Measurements from ENCODE around the gene NPAS3.

NPAS3 gene

DNA sequence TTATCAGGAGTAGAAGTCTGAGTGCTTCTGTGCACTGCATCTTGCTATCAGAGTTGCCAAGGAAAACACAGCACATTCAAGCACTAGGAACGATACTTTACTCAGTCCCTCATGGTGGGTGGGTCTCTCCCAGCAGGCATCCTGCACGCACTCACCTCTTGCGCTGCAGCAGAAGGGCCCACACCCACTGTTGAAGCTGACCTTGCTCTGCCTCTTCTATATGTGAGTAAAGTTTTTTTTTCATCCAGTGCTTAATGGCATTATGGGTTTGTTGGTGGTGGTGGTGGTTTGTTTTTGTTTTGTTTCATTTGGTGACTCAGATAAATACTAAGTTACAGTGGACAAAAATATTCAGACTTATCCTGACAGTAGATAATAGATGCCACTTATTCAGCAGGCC lies 663.7 kb downstream of the NPAS3 start:
- DNase-seq (ENCODE audit: low read depth), result no peak
- no peak overlapping the region for H3K4me3 ChIP-seq (ENCODE audit: control insufficient read depth, low read depth, low read length)
- no peak for TF ChIP-seq CTCF (IDR thresholded peaks at IDR 0.05; ENCODE audit: control insufficient read depth, insufficient read depth, low read depth, low read length, missing control alignments)

DNA sequence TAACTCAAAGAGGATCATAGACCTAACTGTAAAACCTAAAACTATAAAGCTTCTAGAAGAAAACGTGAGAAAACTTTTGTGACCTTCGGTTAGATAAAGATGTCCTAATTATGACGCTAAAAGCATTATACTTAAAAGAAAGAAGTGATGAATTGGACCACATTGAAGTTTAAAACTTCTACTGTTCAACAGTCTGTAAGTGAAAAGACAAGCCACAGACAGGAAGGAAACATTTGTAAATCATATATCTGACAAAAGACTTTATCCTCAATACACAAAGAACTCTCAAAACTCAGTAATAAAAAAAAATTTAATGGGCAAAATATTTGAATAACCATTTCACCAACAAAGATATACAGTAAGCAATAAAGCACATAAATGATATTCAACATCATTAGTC lies 667.9 kb downstream of the NPAS3 start:
- no peak for TF ChIP-seq CTCF (IDR thresholded peaks at IDR 0.05; ENCODE audit: control insufficient read depth, insufficient read depth, low read depth, low read length, missing control alignments)
- DNase-seq (ENCODE audit: low read depth), result no peak

GRCh38 chr14:33609582-33609981 lies 670.9 kb downstream of the NPAS3 start:
- H3K4me3 ChIP-seq (ENCODE audit: control insufficient read depth, low read depth, low read length), result no peak overlapping the region
- TF ChIP-seq CTCF (IDR thresholded peaks at IDR 0.05; ENCODE audit: control insufficient read depth, insufficient read depth, low read depth, low read length, missing control alignments), result no peak
- DNase-seq (ENCODE audit: low read depth), result no peak

More for the DNA sequence above, 667.9 kb downstream of the NPAS3 start:
- H3K4me3 ChIP-seq (ENCODE audit: control insufficient read depth, low read depth, low read length), result no peak overlapping the region

- no peak for DNase-seq (ENCODE audit: low read depth)
- TF ChIP-seq CTCF (IDR thresholded peaks at IDR 0.05; ENCODE audit: control insufficient read depth, insufficient read depth, low read depth, low read length, missing control alignments), result no peak
- H3K4me3 ChIP-seq (ENCODE audit: control insufficient read depth, low read depth, low read length), result no peak overlapping the region
Observed at GRCh38 chr14:33610121-33610520, 671.4 kb downstream of the NPAS3 start.

DNA sequence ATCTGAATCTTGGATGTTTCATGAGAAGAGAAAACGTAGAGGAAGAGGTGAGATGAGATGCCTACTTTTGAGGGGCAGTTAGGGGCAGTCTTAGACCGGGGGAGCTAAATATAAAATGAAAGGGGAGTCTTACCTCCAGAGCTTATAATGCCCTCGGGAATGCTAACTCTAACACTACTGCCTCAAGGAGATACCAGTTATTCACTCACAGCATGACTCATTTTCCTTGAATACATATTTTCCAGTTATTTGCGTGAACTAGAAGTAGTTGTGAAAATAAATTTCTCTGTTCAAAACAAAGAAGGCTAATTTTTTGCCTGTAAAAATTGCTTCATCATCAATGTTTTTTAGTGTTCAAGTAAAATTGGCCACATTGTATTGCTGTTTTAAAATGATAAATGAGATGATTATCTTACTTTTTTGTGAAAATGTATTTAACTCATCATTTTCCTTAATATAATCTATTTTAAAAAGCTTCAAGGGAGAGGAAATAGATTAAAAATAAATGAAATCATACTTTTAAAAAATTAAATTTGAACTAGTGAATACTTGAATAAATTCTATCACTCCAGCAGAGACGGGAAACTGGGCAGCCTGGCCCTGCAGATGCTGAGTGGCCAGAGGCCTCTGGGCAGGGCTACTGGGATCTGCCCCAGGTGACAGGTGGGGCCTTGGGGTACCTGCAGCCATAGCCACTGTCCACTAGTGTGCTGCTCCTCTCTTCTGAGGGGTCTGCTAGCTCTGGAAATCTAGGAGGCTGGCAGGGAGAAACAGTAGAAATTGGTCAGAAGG lies 672.9 kb downstream of the NPAS3 start:
- DNase-seq (ENCODE audit: low read depth), result no peak
- H3K4me3 ChIP-seq (ENCODE audit: control insufficient read depth, low read depth, low read length), result no peak overlapping the region
- TF ChIP-seq CTCF (IDR thresholded peaks at IDR 0.05; ENCODE audit: control insufficient read depth, insufficient read depth, low read depth, low read length, missing control alignments), result no peak

DNA sequence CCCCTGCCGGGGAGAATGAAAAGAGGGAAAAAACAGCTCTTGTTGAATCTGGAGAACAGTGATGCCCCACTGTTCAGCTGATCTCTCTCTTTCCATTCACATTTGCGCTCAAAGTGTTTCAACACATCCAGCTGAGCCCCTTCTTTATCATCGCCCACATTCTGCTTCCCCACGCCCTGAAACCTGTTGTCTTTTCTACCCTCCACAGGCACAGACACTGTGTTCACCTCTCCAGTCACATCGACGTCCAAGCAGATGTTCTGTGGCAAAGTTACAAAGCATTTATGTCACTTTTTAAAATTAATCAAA lies 673.5 kb downstream of the NPAS3 start:
- TF ChIP-seq CTCF (IDR thresholded peaks at IDR 0.05; ENCODE audit: control insufficient read depth, insufficient read depth, low read depth, low read length, missing control alignments), result no peak
- no peak overlapping the region for H3K4me3 ChIP-seq (ENCODE audit: control insufficient read depth, low read depth, low read length)
- DNase-seq (ENCODE audit: low read depth), result no peak

Data from AG09309 (cell line).